Natural killer cell (primary cell): ENCODE measurements around the gene FOXJ3. TPM values are rescaled to one million over a fixed set of nuclear protein-coding genes. Genes with fewer than 3 reads are reported as not detected.

Source experiments
- ATAC-seq, 3 donors: fragments of 150-1000 bp in 2 of 3; fragments of 200-7000 bp in 1 of 3; cut with Tn5 transposase; 1 replicate in 1 of 3; 2 replicates in 2 of 3; pipeline ENCODE4 v1.10.0; 2021; ENCODE audit warnings: mild to moderate bottlenecking in 2 of 3, moderate library complexity in 2 of 3
- DNase-seq, 2 donors: peaks; one replicate each; pipeline versions ENCODE4 v3.0.0 to v3.0.0-alpha.2; 2013 to 2021; ENCODE audit warnings: mixed read lengths in 1 of 2
- H3K27ac ChIP-seq: one replicate; pipeline ENCODE4 v1.5.1; 2013; ENCODE audit warnings: mild to moderate bottlenecking, low read length
- H3K27me3 ChIP-seq: one replicate; pipeline ENCODE4 v1.6.1; 2013; ENCODE audit warnings: low read length; ENCODE audit not compliant: control insufficient read depth, insufficient read depth
- H3K36me3 ChIP-seq: one replicate; pipeline ENCODE4 v1.6.1; 2013; ENCODE audit warnings: low read length; ENCODE audit not compliant: control insufficient read depth, insufficient read depth
- H3K4me1 ChIP-seq: one replicate; pipeline ENCODE4 v1.6.1; 2013; ENCODE audit warnings: low read length; ENCODE audit not compliant: control insufficient read depth, insufficient read depth
- H3K4me3 ChIP-seq: one replicate; pipeline ENCODE4 v1.5.1; 2013; ENCODE audit warnings: low read length
- H3K9me3 ChIP-seq: one replicate; pipeline ENCODE4 v1.6.1; 2013; ENCODE audit warnings: low read length; ENCODE audit not compliant: control insufficient read depth, insufficient read depth
- H3K27ac Mint-ChIP-seq, 2 donors: one replicate each; pipeline ENCODE4 v1.8.0; 2022; ENCODE audit warnings: mild to moderate bottlenecking in 2 of 2, mixed read lengths in 2 of 2, moderate library complexity in 1 of 2
- H3K27me3 Mint-ChIP-seq, 2 donors: one replicate each; pipeline ENCODE4 v1.8.0; 2022; ENCODE audit warnings: low read depth in 2 of 2, mixed read lengths in 2 of 2
- H3K36me3 Mint-ChIP-seq: one replicate; pipeline ENCODE4 v1.8.0; 2022; ENCODE audit warnings: mixed read lengths
- H3K4me1 Mint-ChIP-seq, 2 donors: one replicate each; pipeline ENCODE4 v1.8.0; 2022; ENCODE audit warnings: mixed read lengths in 2 of 2
- H3K4me3 Mint-ChIP-seq: one replicate; pipeline ENCODE4 v1.8.0; 2022; ENCODE audit warnings: mild to moderate bottlenecking, moderate library complexity, mixed read lengths
- H3K9me3 Mint-ChIP-seq, 2 donors: one replicate each; pipeline ENCODE4 v1.8.0; 2022; ENCODE audit warnings: mixed read lengths in 2 of 2
- WGBS: methylation state at CpG from one replicate; pipeline ENCODE4 v1.1.7; 2013; ENCODE audit warnings: missing lambda C conversion rate; ENCODE audit not compliant: insufficient coverage; 5-methylcytosine and 5-hydroxymethylcytosine counted together
- intact Hi-C: fragments of 100-400 bp; cut with micrococcal nuclease; formaldehyde crosslinking; loops from one replicate; pipeline ENCODE4 v1.14.2; 2022
- total RNA-seq, 4 donors: library from RNA; stranded (reverse); fragments of 120-200 nt in 1 of 4; gene quantifications; one replicate each; pipeline versions ENCODE4 v1.2.3 to v1.2.4, GENCODE V29; 2013 to 2022
- TF ChIP-seq, protein P1 (sequence below): fragments of 200-600 bp; IDR thresholded peaks from one replicate; pipeline ENCODE4 v1.8.0; 2022; ENCODE audit warnings: antibody characterized with exemption

Gene FOXJ3
- total RNA-seq, 3 donors from 2014 or later (not counting 1 experiment from before 2014, with no cell fraction given), result 81.9 to 93.8 (median 82.5) TPM

DNA sequence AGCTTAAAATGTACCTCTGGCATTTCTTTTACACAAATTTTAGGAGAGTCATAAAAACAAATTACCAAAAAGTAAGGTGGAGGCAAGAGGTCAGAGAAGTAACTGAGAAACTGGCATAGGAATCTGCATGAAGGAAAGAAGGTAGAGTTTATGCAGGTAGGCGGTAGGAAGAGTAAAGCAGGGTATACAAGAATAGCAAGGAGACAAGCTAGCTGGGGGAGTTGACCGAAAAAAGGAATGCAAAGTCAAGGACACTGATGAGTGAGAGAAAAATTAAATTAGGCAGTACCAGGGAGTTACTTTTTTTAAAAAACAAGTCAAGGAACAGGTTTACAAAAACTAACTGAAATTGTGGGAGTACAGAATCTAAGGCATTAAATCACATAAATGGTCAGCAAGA is 56.0 kb downstream of the FOXJ3 start:
- ATAC-seq (no peak), DNase-seq (no peak)
- Mint-ChIP-seq H3K27me3 (no peaks in the 10 kb centered on the region), H3K4me1 (peaks cover 61% of the 10 kb centered on the region in 2 donors), H3K4me3 (no peak overlapping the region), H3K9me3 (no peaks in the 10 kb centered on the region), H3K27ac (peak overlapping the region in 1 of 2 donors; percentile 10), H3K36me3 (no peaks in the 10 kb centered on the region)
- no peaks in the 10 kb centered on the region for H3K27me3 ChIP-seq
- TF ChIP-seq, protein P1, sequence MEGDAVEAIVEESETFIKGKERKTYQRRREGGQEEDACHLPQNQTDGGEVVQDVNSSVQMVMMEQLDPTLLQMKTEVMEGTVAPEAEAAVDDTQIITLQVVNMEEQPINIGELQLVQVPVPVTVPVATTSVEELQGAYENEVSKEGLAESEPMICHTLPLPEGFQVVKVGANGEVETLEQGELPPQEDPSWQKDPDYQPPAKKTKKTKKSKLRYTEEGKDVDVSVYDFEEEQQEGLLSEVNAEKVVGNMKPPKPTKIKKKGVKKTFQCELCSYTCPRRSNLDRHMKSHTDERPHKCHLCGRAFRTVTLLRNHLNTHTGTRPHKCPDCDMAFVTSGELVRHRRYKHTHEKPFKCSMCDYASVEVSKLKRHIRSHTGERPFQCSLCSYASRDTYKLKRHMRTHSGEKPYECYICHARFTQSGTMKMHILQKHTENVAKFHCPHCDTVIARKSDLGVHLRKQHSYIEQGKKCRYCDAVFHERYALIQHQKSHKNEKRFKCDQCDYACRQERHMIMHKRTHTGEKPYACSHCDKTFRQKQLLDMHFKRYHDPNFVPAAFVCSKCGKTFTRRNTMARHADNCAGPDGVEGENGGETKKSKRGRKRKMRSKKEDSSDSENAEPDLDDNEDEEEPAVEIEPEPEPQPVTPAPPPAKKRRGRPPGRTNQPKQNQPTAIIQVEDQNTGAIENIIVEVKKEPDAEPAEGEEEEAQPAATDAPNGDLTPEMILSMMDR, result no peak
- H3K4me3 ChIP-seq, result no peak overlapping the region
- 87% methylated on average over 2 of the region's 2 CpGs for WGBS
- intact Hi-C loops, result no loop called here
- no peaks in the 10 kb centered on the region for H3K4me1 ChIP-seq
- no peak overlapping the region for H3K27ac ChIP-seq
- no peaks in the 10 kb centered on the region for H3K9me3 ChIP-seq
- peaks cover 14% of the 10 kb centered on the region for H3K36me3 ChIP-seq

DNA sequence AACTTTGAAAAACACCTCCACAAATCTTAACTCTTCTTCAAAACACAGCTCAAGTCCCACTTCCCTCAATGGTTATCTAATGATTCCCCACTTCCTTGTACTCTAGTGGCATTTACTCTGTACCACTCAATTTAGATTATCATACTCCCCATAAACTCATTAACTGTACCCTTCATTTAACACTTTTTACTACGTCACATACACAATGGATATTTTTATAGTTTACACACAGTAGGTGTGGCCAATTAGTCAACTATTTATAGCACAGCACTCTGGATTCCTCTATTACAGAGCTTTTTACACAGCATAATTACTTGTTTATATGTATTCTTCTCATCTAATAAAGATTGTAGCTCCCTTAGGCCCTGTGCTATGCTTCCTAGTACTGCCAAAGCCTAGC is 62.1 kb downstream of the FOXJ3 start:
- intact Hi-C loops, result no loop called here
- DNase-seq, result no peak
- Mint-ChIP-seq H3K27ac (peak overlapping the region in 1 of 2 donors; percentile 28), H3K27me3 (no peaks in the 10 kb centered on the region), H3K36me3 (no peaks in the 10 kb centered on the region), H3K4me1 (peaks cover 34 to 44% of the 10 kb centered on the region in 2 donors), H3K4me3 (no peak overlapping the region), H3K9me3 (no peaks in the 10 kb centered on the region)
- TF ChIP-seq, protein P1, result no peak
- Histone ChIP-seq H3K27ac (no peak overlapping the region), H3K4me3 (no peak overlapping the region), H3K36me3 (peaks cover 13% of the 10 kb centered on the region), H3K4me1 (no peaks in the 10 kb centered on the region), H3K9me3 (no peaks in the 10 kb centered on the region), H3K27me3 (no peaks in the 10 kb centered on the region)
- 80% methylated on average over 1 of the region's 1 CpG for WGBS
- no peak for ATAC-seq

DNA sequence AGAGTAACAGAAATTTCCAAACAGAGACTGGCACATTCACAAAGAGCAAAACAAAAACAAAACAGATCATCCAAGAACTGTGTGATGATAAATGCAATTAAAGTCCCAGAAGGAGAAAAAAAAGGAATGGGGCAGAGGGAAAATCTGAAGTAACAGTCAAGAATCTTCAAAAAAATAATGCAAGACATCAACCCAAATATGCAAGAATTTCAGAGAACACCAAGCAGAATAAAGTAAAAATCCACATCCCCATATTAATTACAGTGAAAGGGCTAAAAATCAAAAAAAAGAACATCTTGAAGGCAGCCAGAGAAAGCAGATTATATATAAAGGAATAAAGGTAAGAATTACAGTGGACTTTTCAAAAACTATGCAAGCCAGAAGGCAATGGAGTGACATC is 67.1 kb downstream of the FOXJ3 start:
- peaks cover 9% of the 10 kb centered on the region for H3K36me3 ChIP-seq
- DNase-seq, result no peak
- H3K27me3 ChIP-seq, result no peaks in the 10 kb centered on the region
- TF ChIP-seq, protein P1, result no peak
- no peak overlapping the region for H3K4me3 Mint-ChIP-seq
- no peak overlapping the region for H3K4me3 ChIP-seq
- H3K9me3 ChIP-seq, result no peaks in the 10 kb centered on the region
- H3K27me3 Mint-ChIP-seq, result no peaks in the 10 kb centered on the region
- no peak for ATAC-seq
- H3K27ac Mint-ChIP-seq, result no peak overlapping the region
- H3K36me3 Mint-ChIP-seq, result no peaks in the 10 kb centered on the region
- no peaks in the 10 kb centered on the region for H3K9me3 Mint-ChIP-seq
- peaks cover 59 to 64% of the 10 kb centered on the region in 2 donors for H3K4me1 Mint-ChIP-seq
- intact Hi-C loops, result no loop called here
- no peaks in the 10 kb centered on the region for H3K4me1 ChIP-seq
- no peak overlapping the region for H3K27ac ChIP-seq
